Measurements from ENCODE around the gene HTRA2. TPM values are rescaled to one million over a fixed set of nuclear protein-coding genes. Genes with fewer than 3 reads are reported as not detected.

HTRA2 gene
- total RNA-seq = 46.1 TPM

GRCh38 chr2:74529357-74530238 lies at the start of gene HTRA2, which contains the start of gene AUP1:
TSS of gene HTRA2 (plus strand) at chr2:74529933. CDS start at chr2:74530007, 74 bp downstream.
TSS of gene AUP1 (minus strand) at chr2:74529706. CDS start at chr2:74529629, 77 bp downstream.

DNA sequence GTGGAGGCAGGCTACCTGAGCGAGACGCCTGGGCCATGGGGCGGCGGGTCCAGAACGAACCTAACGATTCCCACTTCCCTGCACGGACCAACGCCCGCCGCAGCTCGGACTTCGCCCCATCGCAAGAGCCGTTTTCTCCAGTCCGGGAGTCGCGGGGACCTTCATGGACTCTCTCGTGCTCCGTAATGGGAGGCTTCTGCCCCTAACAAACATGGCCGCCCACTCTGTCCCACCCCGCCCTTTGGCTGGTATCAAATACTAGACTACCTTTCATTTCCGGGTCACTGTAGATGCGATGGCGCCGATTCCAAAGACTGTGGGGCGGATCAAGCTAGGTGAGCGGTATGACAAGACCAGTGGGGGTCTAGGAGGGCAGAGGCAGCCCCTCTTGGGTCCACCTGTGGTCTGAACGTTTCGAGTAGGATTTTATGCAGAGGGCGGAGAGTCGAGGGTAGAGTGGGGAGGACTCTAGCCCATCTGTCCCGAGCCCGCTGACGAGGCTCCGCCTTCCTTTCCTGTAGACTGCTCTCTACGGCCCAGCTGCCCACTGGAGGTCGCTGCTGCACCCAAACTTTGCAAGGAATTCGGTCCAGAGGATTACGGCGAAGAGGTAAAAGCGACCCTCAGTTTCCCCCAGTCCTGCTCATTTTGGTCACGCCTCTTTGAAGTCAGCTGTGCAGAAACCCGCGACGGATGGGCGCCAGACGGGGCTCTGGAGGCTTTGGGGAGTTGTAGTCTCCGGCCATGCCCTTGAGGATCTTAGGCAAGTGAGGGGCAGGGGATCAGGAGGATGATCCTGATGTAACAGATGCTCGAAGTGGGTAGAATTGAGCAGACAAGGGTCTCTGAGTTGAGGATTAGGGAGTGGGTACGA lies 46.7 kb upstream of the HTRA2 start, which contains the start of the genes CCDC142 and TTC31:
TSS of gene CCDC142 (minus strand) at position 198 of the 874 bp plus-strand sequence. CDS start at position 37, 161 bp downstream.
TSS of gene TTC31 (plus strand) at position 281 of the 874 bp plus-strand sequence. CDS start at position 296, 15 bp downstream.

GRCh38 chr2:74499267-74499939 lies 30.3 kb upstream of the HTRA2 start, which contains the start of gene LBX2:
TSS of gene LBX2 (minus strand) at chr2:74499603. CDS start at chr2:74499537, 66 bp downstream.

GRCh38 chr2:74507145-74507925 lies 22.4 kb upstream of the HTRA2 start, which contains the start of gene PCGF1:
TSS of gene PCGF1 (minus strand) at chr2:74507695. CDS start at chr2:74507668, 27 bp downstream.

DNA sequence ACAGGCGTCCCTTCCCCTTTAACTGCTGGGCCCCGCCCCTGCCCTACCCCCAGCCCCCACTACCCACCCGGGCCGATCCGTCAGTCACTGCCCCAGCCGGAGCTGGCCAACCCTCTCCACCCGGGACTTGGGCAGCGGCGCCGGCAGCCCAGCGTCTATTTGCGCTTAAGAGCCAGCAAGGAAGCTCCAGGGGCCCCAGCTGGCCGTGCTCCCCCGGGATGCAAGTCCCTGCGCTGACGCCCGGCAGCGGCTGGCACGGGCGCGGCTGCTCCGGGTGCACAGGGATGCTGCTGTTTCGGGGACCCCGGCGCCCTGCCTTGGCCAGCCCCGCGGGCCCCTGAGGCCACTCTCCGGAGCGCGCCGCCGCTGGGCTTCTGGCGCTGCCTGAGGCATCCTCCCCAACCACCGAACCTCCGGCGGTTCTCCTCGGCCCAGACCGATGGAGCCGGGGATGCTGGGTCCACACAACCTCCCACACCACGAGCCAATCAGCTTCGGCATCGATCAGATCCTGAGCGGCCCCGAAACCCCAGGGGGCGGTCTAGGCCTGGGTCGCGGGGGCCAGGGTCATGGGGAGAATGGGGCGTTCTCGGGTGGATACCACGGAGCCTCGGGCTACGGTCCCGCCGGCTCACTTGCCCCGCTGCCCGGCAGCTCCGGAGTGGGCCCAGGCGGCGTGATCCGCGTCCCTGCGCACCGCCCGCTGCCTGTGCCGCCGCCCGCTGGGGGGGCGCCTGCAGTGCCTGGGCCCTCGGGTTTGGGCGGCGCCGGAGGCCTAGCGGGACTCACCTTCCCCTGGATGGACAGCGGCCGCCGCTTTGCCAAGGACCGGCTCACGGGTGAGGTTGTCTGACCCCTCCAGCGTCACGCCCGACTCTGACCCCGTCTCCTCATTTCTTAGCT lies 15.1 kb upstream of the HTRA2 start, which contains the start of gene TLX2:
TSS of gene TLX2 (plus strand) at position 83 of the 903 bp plus-strand sequence. CDS start at position 440, 357 bp downstream.

DNA sequence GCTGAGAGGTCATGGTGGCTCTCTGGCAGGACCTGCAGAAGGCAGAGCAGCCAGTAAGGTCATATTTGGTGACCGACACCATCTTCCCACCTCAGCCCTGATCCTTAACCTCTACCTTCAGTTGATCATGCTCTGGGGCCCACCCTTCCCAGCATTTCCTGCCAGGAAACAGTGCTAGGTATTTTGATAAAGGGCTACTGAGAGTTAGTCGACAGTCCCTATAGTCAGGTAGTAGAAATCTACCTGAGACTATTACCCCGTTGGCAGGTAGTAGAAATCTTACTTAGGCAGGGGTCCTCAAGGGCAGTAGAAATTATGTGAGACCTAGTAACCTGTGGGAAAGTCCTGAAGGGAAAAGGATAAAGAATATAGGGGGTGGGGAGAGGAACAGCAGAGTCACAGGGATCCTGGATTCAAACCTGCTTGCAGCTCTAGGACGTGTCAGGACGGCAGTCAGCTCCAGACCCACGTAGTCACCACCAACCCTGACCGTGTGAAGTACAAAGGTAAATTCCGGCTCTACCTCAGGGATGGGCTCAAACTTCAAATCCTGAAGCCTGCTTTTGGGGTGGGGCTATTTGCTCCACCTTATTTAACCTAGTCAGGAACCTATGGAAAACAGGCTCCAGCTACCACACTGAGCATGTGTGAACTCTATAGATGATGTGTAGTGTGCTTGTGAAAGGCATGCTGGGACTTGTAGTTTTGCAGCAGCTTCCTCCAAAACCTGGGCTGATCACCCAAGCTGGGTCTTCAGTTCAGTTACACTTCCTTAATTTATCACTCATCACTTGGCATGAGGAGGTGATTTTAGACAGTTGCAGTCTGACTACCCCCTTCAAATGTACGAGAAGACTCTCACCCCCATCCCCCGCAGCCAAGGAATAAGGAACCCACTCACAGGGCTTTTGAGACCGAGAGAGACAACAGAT lies 3.8 kb upstream of the HTRA2 start, which contains the start of gene DQX1:
TSS of gene DQX1 (minus strand) at position 515 of the 932 bp plus-strand sequence. CDS start at position 13, 502 bp downstream.

DNA sequence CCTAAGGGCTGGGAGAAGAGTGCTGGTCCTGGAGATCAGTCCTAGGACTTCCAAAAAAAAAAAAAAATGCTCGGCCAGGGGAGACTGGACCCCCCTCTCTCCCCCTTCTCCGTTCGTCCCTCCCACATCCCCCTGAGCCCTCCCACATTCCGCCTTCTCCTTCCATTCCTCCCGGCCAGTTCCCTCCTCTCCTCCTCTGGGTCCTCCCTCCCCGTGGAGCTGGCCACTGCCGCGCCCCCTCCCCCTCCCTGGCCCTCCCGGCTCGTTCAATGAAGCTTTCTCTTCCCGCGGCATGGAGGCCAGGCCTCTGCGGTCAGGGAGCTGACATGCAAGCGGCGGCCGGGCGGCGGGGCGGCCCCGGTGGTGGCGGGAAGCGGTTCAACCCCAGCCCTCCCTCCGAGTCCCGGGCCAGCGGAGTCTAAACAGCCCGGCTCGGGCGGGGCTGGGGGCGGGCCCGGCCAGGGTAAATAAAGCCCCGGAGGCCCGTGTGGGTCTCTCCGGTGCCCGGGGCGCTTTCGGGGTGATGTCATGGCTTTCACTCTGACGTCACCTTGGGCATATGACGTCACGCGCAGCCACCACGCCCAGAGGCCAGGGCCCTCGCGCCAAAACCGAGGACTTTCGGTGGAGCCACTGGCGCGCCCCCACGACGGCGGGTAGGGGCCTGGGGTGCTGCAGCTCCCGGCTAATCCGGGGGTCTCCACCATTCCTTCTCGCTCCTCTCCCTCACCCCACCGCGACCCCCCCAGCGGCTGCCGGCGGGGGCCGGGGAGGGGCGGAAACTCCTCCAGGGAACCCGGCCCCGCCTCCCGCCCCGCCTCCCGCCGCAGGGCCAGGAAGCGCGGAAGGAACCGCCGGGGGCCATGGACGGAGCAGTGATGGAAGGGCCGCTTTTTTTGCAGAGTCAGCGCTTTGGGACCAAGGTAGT lies 24.4 kb downstream of the HTRA2 start, which contains the start of the genes DOK1 and LOXL3:
TSS of gene DOK1 (plus strand) at position 829 of the 928 bp plus-strand sequence. CDS start at position 864, 35 bp downstream.
TSS of gene LOXL3 (minus strand) at position 51 of the 928 bp plus-strand sequence. CDS start 1,308 bp downstream, outside the sequence.

Other genes starting within 250 kb of the HTRA2 start
- 3.2 TPM for gene SLC4A5, start 186.5 kb upstream of the HTRA2 start, total RNA-seq
- gene DCTN1, start 149.6 kb upstream of the HTRA2 start, total RNA-seq = 159 TPM
- 0.92 TPM for gene C2orf81, start 108.3 kb upstream of the HTRA2 start, total RNA-seq
- 34.4 TPM for gene WDR54, start 108.2 kb upstream of the HTRA2 start, total RNA-seq
- gene RTKN, start 88.0 kb upstream of the HTRA2 start, total RNA-seq = 11.1 TPM
- 10.1 TPM for gene INO80B, start 74.8 kb upstream of the HTRA2 start, total RNA-seq
- 26.5 TPM for gene WBP1, start 71.5 kb upstream of the HTRA2 start, total RNA-seq
- 23.1 TPM for gene MOGS, start 64.6 kb upstream of the HTRA2 start, total RNA-seq
- gene MRPL53, start 57.3 kb upstream of the HTRA2 start, total RNA-seq = 15.0 TPM
- gene CCDC142, start 46.9 kb upstream of the HTRA2 start, total RNA-seq = 31.1 TPM
- gene TTC31, start 46.9 kb upstream of the HTRA2 start, total RNA-seq = 11.8 TPM
- gene LBX2, start 30.3 kb upstream of the HTRA2 start, total RNA-seq = not detected
- gene PCGF1, start 22.2 kb upstream of the HTRA2 start, total RNA-seq = 9.5 TPM
- gene TLX2, start 15.5 kb upstream of the HTRA2 start, total RNA-seq = not detected
- gene DQX1, start 3.7 kb upstream of the HTRA2 start, total RNA-seq = not detected
- gene AUP1, start 227 bp upstream of the HTRA2 start, total RNA-seq = 48.2 TPM
- 6.7 TPM for gene LOXL3, start 24.0 kb downstream of the HTRA2 start, total RNA-seq
- 5.3 TPM for gene DOK1, start 24.8 kb downstream of the HTRA2 start, total RNA-seq
- gene M1AP, start 118.4 kb downstream of the HTRA2 start, total RNA-seq = 2.3 TPM
- gene SEMA4F, start 124.3 kb downstream of the HTRA2 start, total RNA-seq = 21.0 TPM